Ureter (tissue), 1 donor: ENCODE data around the gene TACR2. TPM values are rescaled to one million over a fixed set of nuclear protein-coding genes. Genes with fewer than 3 reads are reported as not detected.
"Not testable (repeated sequence)": the region's sequence is repeated elsewhere in the genome, so short reads cannot be mapped to it uniquely, and the experiment has no call there.

Source experiments
- DNase-seq: peaks from one replicate; pipeline ENCODE4 v3.0.0-alpha.2; 2020; ENCODE audit warnings: low spot score
- total RNA-seq: library from RNA; stranded (reverse); gene quantifications from one replicate; pipeline ENCODE4 v1.2.4, GENCODE V29; 2023
- donor health status: DM: yes; HTN: yes; CAD: no.

Gene TACR2
- total RNA-seq, 1 donor from 2014 or later, result 5.6 TPM

GRCh38 chr10:69450395-69450794, 33.7 kb upstream of the TACR2 start:
- DNase-seq, result not testable (repeated sequence)

GRCh38 chr10:69449841-69450240, 33.1 kb upstream of the TACR2 start:
- peak; percentile 57 for DNase-seq

- no peak for DNase-seq
Measured at GRCh38 chr10:69446650-69447151, 30.0 kb upstream of the TACR2 start.

- DNase-seq, result no peak
Measured at GRCh38 chr10:69446229-69446628, 29.5 kb upstream of the TACR2 start.

GRCh38 chr10:69445041-69445440, 28.3 kb upstream of the TACR2 start:
- DNase-seq, result no peak

GRCh38 chr10:69443354-69443753, 26.6 kb upstream of the TACR2 start:
- no peak for DNase-seq

- no peak for DNase-seq
Measured at GRCh38 chr10:69439813-69440506, 23.2 kb upstream of the TACR2 start.

GRCh38 chr10:69439350-69439739, 22.6 kb upstream of the TACR2 start:
- DNase-seq, result no peak

GRCh38 chr10:69438536-69439349, 22.0 kb upstream of the TACR2 start:
- no peak for DNase-seq

- no peak for DNase-seq
Measured at GRCh38 chr10:69437321-69438259, 20.9 kb upstream of the TACR2 start.

GRCh38 chr10:69435966-69436520, 19.3 kb upstream of the TACR2 start:
- no peak for DNase-seq

GRCh38 chr10:69434926-69435325, 18.2 kb upstream of the TACR2 start:
- no peak for DNase-seq

- no peak for DNase-seq
Measured at GRCh38 chr10:69434169-69434568, 17.5 kb upstream of the TACR2 start.

- DNase-seq, result no peak
Measured at GRCh38 chr10:69428165-69428564, 11.4 kb upstream of the TACR2 start.

GRCh38 chr10:69426376-69426727, 9.6 kb upstream of the TACR2 start:
- no peak for DNase-seq

- no peak for DNase-seq
Measured at GRCh38 chr10:69425511-69426298, 9.0 kb upstream of the TACR2 start.

- DNase-seq, result no peak
Measured at GRCh38 chr10:69425041-69425440, 8.3 kb upstream of the TACR2 start.

GRCh38 chr10:69422676-69423075, 6.0 kb upstream of the TACR2 start:
- no peak for DNase-seq

GRCh38 chr10:69421611-69422308, 5.0 kb upstream of the TACR2 start:
- peak; percentile 83 for DNase-seq

GRCh38 chr10:69419744-69420126, 3.0 kb upstream of the TACR2 start:
- no peak for DNase-seq
